ENCODE measurements around the gene CCDC24. TPM values are rescaled to one million over a fixed set of nuclear protein-coding genes. Genes with fewer than 3 reads are reported as not detected.

The CCDC24 gene
- total and polyA plus RNA-seq, 2 donors (not counting 3 experiments of a cell fraction or from before 2014, with no cell fraction given) = 2.2 to 3.1 TPM

GRCh38 chr1:44024903-44025525 lies 33.6 kb downstream of the CCDC24 start:
- no TSS peak for BruUV-seq (replicated peaks)
- no peak for TF ChIP-seq MAX (IDR thresholded peaks at IDR 0.05; ENCODE audit: insufficient read depth, insufficient read length)
- TF ChIP-seq GATA2 (IDR thresholded peaks at IDR 0.05; ENCODE audit: insufficient read depth, insufficient read length, low read depth, low read length) = no peak
- dilution Hi-C loops (cut with MboI; ENCODE audit: extremely low pct_ligation_motif_present, low sequenced_read_pairs) = no loop called here
- Histone ChIP-seq H3K79me2 (ENCODE audit: control insufficient read depth, insufficient read depth, low read length) (no peaks in the 10 kb centered on the region), H3K9me3 (replicated peaks; ENCODE audit: control insufficient read depth, insufficient read depth, low read length) (no peaks in the 10 kb centered on the region), H3K36me3 (ENCODE audit: control insufficient read depth in 2 of 2, extremely low read depth in 1 of 2, insufficient read depth in 2 of 2, low read length in 2 of 2) (no peaks in the 10 kb centered on the region), H3K4me2 (ENCODE audit: insufficient read depth, low read length) (no peak overlapping the region), H3K27me3 (ENCODE audit: control insufficient read depth in 2 of 2, insufficient read depth in 2 of 2, low read length in 2 of 2) (no peaks in the 10 kb centered on the region), H3K9ac (replicated peaks; ENCODE audit: extremely low read depth, insufficient read depth, low read length) (no peak overlapping the region), H3K4me1 (ENCODE audit: control insufficient read depth, extremely low read depth, insufficient read depth, low read length) (peaks cover 5% of the 10 kb centered on the region), H3K4me3 (replicated peaks in 1 of 3; ENCODE audit: insufficient read depth in 1 of 3, low read depth in 1 of 3, low read length in 3 of 3) (no peak overlapping the region), H2AFZ (ENCODE audit: low read depth, low read length) (no peak overlapping the region), H3K27ac (ENCODE audit: insufficient read depth, low read depth, low read length) (no peak overlapping the region), H4K20me1 (replicated peaks; ENCODE audit: control insufficient read depth, extremely low read depth, insufficient read depth, low read length) (no peaks in the 10 kb centered on the region), H3K9me1 (replicated peaks; ENCODE audit: control insufficient read depth, extremely low read depth, insufficient read depth, low read length) (no peaks in the 10 kb centered on the region)
- intact Hi-C loops (cut with micrococcal nuclease) = no loop called here
- CTCF ChIA-PET = interaction anchor here (1.5 to 1.8 kb wide), 2 partner anchors 11 to 14 kb away, joined by 3 to 6 read pairs; no protein-coding TSS in a partner anchor
- POLR2A ChIA-PET = no interaction called here
- DNase-seq (ENCODE audit: low read depth, low spot score) = no peak
- no peak for FAIRE-seq

GRCh38 chr1:44025816-44026215 lies 34.4 kb downstream of the CCDC24 start:
- Histone ChIP-seq H3K27ac (ENCODE audit: insufficient read depth, low read depth, low read length) (no peak overlapping the region), H3K4me2 (ENCODE audit: insufficient read depth, low read length) (no peak overlapping the region), H3K9ac (replicated peaks; ENCODE audit: extremely low read depth, insufficient read depth, low read length) (no peak overlapping the region), H3K4me3 (replicated peaks in 1 of 3; ENCODE audit: insufficient read depth in 1 of 3, low read depth in 1 of 3, low read length in 3 of 3) (no peak overlapping the region), H3K79me2 (ENCODE audit: control insufficient read depth, insufficient read depth, low read length) (no peaks in the 10 kb centered on the region), H3K4me1 (ENCODE audit: control insufficient read depth, extremely low read depth, insufficient read depth, low read length) (peaks cover 7% of the 10 kb centered on the region), H3K9me3 (replicated peaks; ENCODE audit: control insufficient read depth, insufficient read depth, low read length) (no peaks in the 10 kb centered on the region), H4K20me1 (replicated peaks; ENCODE audit: control insufficient read depth, extremely low read depth, insufficient read depth, low read length) (no peaks in the 10 kb centered on the region), H3K27me3 (ENCODE audit: control insufficient read depth in 2 of 2, insufficient read depth in 2 of 2, low read length in 2 of 2) (no peaks in the 10 kb centered on the region), H2AFZ (ENCODE audit: low read depth, low read length) (no peak overlapping the region), H3K9me1 (replicated peaks; ENCODE audit: control insufficient read depth, extremely low read depth, insufficient read depth, low read length) (no peaks in the 10 kb centered on the region), H3K36me3 (ENCODE audit: control insufficient read depth in 2 of 2, extremely low read depth in 1 of 2, insufficient read depth in 2 of 2, low read length in 2 of 2) (no peaks in the 10 kb centered on the region)
- CTCF ChIA-PET = interaction anchor here (1.1 to 1.5 kb wide), 2 partner anchors 11 to 14 kb away, joined by 3 to 5 read pairs; no protein-coding TSS in a partner anchor
- POLR2A ChIA-PET = no interaction called here
- BruUV-seq (replicated peaks) = no TSS peak
- TF ChIP-seq JUN (IDR thresholded peaks at IDR 0.05; ENCODE audit: borderline replicate concordance, insufficient read depth, insufficient read length, low read depth) (no peak), MYC (IDR thresholded peaks at IDR 0.05; ENCODE audit: low read depth, low read length) (no peak), MAX (IDR thresholded peaks at IDR 0.05; ENCODE audit: insufficient read depth, insufficient read length) (no peak), GATA2 (IDR thresholded peaks at IDR 0.05; ENCODE audit: insufficient read depth, insufficient read length, low read depth, low read length) (no peak), POLR2A (IDR thresholded peaks at IDR 0.05; ENCODE audit: low read depth, low read length) (no peak), FOS (IDR thresholded peaks at IDR 0.05; ENCODE audit: borderline replicate concordance, insufficient read depth, low read length) (no peak), POLR2AphosphoS5 (IDR thresholded peaks at IDR 0.05; ENCODE audit: insufficient read depth, low read depth, low read length) (no peak)
- dilution Hi-C loops (cut with MboI; ENCODE audit: extremely low pct_ligation_motif_present, low sequenced_read_pairs) = no loop called here
- intact Hi-C loops (cut with micrococcal nuclease) = no loop called here
- DNase-seq (ENCODE audit: low read depth, low spot score) (no peak), FAIRE-seq (no peak)

All from endothelial cell of umbilical vein (primary cell).